ENCODE data around the gene P2RY2. TPM values are rescaled to one million over a fixed set of nuclear protein-coding genes. Genes with fewer than 3 reads are reported as not detected.

P2RY2 gene
- total RNA-seq, 1 experiment from 2014 or later = 0.26 TPM

DNA sequence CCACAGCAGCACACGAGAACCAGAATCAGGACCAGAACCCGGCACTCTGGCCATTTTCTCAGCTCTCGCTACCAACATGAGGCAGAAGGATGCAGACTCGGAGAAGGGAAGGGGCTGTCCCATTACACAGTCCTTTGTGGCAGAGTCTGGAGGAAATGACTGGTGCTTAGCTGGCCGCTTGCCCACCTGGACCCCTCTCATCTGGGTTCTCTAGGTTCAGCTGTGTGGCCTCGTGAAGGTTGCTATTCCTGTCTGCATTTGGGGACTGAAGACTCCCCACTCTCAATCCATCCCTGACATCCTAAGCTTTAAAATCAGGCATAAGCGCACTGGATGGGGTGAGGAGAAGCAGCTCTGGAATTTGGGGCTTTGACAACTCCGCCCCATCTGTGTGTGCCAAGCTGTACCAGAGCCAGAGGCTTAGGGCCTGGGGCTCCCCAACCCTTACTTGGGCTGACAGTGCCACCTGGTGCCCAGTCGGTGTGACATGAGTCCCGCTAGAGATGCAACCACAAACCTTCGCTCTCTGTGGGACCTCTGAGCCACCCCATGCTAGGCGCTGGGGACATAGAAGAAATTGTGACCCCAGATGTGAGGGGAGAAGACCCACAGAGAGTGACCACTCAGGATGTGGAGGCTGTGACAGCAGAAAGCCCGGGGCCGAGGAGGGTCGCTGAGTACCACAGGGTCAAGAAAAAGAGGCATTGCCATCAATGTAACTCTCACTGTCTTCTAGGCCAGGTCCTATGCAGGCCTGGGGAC lies 40.1 kb upstream of the P2RY2 start:
- Histone ChIP-seq H2BK20ac (ENCODE audit: low read depth, low read length, poor library complexity, severe bottlenecking) (no peak overlapping the region), H3K4me1 (ENCODE audit: insufficient read depth, low read length) (no peaks in the 10 kb centered on the region), H4K5ac (ENCODE audit: insufficient read length, low read depth, low read length) (no peak overlapping the region), H2BK15ac (ENCODE audit: low read depth, low read length) (no peak overlapping the region), H3K27me3 (ENCODE audit: insufficient read depth, low read length) (no peaks in the 10 kb centered on the region), H3K27ac (ENCODE audit: insufficient read length, low read depth, low read length) (no peak overlapping the region), H2BK120ac (ENCODE audit: low read depth, low read length, poor library complexity, severe bottlenecking) (no peak overlapping the region), H4K8ac (replicated peaks; ENCODE audit: insufficient read length, low read depth, low read length) (no peak overlapping the region), H3K23ac (ENCODE audit: insufficient read length, low read depth, low read length) (no peak overlapping the region), H3K79me2 (ENCODE audit: insufficient read depth, low read length) (no peaks in the 10 kb centered on the region), H4K20me1 (ENCODE audit: control insufficient read depth, insufficient read depth, insufficient read length) (no peaks in the 10 kb centered on the region), H3K14ac (ENCODE audit: insufficient read depth, low read length) (no peak overlapping the region; the same call in 1 of the 2 replicates), H2AK5ac (ENCODE audit: insufficient read length, low read length) (no peak overlapping the region), H3K4ac (ENCODE audit: low read depth, low read length) (no peak overlapping the region), H3K56ac (ENCODE audit: insufficient read length, low read depth, low read length) (no peak overlapping the region), H2BK5ac (ENCODE audit: insufficient read length, low read length) (no peak overlapping the region), H2BK12ac (ENCODE audit: insufficient read length, low read depth, low read length) (no peak overlapping the region), H4K91ac (ENCODE audit: insufficient read length, low read depth, low read length) (no peak overlapping the region), H3K4me2 (ENCODE audit: insufficient read depth, insufficient read length, low read length) (no peak overlapping the region), H3K79me1 (ENCODE audit: insufficient read depth, low read depth, low read length, poor library complexity, severe bottlenecking) (no peaks in the 10 kb centered on the region), H3K9ac (ENCODE audit: extremely low read depth, insufficient read length, low read length) (no peak overlapping the region), H3K23me2 (ENCODE audit: insufficient read length, low read depth, low read length, poor library complexity, severe bottlenecking) (no peaks in the 10 kb centered on the region), H3K18ac (ENCODE audit: insufficient read length, low read depth, low read length) (peak overlapping the region; percentile 32), H3T11ph (ENCODE audit: low read length) (no peak overlapping the region), H3K9me3 (ENCODE audit: control insufficient read depth, low read depth, low read length) (no peaks in the 10 kb centered on the region), H2AFZ (ENCODE audit: low read length) (no peak overlapping the region)
- H3K27ac Mint-ChIP-seq = no peak overlapping the region
- TF ChIP-seq, protein P1, sequence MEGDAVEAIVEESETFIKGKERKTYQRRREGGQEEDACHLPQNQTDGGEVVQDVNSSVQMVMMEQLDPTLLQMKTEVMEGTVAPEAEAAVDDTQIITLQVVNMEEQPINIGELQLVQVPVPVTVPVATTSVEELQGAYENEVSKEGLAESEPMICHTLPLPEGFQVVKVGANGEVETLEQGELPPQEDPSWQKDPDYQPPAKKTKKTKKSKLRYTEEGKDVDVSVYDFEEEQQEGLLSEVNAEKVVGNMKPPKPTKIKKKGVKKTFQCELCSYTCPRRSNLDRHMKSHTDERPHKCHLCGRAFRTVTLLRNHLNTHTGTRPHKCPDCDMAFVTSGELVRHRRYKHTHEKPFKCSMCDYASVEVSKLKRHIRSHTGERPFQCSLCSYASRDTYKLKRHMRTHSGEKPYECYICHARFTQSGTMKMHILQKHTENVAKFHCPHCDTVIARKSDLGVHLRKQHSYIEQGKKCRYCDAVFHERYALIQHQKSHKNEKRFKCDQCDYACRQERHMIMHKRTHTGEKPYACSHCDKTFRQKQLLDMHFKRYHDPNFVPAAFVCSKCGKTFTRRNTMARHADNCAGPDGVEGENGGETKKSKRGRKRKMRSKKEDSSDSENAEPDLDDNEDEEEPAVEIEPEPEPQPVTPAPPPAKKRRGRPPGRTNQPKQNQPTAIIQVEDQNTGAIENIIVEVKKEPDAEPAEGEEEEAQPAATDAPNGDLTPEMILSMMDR (conservative IDR thresholded peaks at IDR 0.05) = peak; percentile 87
- no peak overlapping the region for H3K4me3 Mint-ChIP-seq
- peak; percentile 77 for DNase-seq
- peaks cover 6% of the 10 kb centered on the region for H3K27me3 Mint-ChIP-seq (ENCODE audit: low read depth)
- WGBS (ENCODE audit: extremely low coverage, insufficient read length, low lambda C conversion rate) = no CpG with 5 or more reads among the region's 15 CpGs
- no peaks in the 10 kb centered on the region for H3K36me3 Mint-ChIP-seq (ENCODE audit: insufficient read depth in 1 of 3, low read depth in 3 of 3)
- H3K4me1 Mint-ChIP-seq = peaks cover 2 to 8% of the 10 kb centered on the region in 2 experiments; a peak in 2 of 4 replicates
- H3K9me3 Mint-ChIP-seq = no peaks in the 10 kb centered on the region
